OCI-LY1 (cell line): ENCODE measurements around the gene CCDC97.

Experiments
- H2AFZ ChIP-seq: fragments of 200-600 bp; sonication (generic), shearing (Covaris generic); 2 replicates; pipeline ENCODE4 v1.6.0; 2014; ENCODE audit warnings: antibody characterized with exemption, mild to moderate bottlenecking, low read length
- H3F3A ChIP-seq: fragments of 200-600 bp; sonication (generic), shearing (Covaris generic); 2 replicates; pipeline ENCODE4 v1.6.0; 2014; ENCODE audit warnings: mild to moderate bottlenecking, antibody characterized with exemption, low read length, moderate library complexity; ENCODE audit not compliant: insufficient read depth
- H3K27ac ChIP-seq: fragments of 200-600 bp; sonication (generic); 2 replicates; pipeline ENCODE4 v1.5.1; 2014; ENCODE audit warnings: low read length, mixed run types, mild to moderate bottlenecking, low read depth; ENCODE audit not compliant: poor library complexity, severe bottlenecking
- H3K27me3 ChIP-seq: fragments of 200-600 bp; sonication (generic); 2 replicates; pipeline ENCODE4 v1.6.0; 2014; ENCODE audit warnings: antibody characterized with exemption, mild to moderate bottlenecking, low read length, moderate library complexity; ENCODE audit not compliant: insufficient read depth
- H3K36me3 ChIP-seq: fragments of 200-600 bp; sonication (generic); 2 replicates; pipeline ENCODE4 v1.6.1; 2014; ENCODE audit warnings: mild to moderate bottlenecking, antibody characterized with exemption, low read length, moderate library complexity, mixed read lengths; ENCODE audit not compliant: insufficient read depth
- H3K4me1 ChIP-seq: fragments of 200-600 bp; sonication (generic); 2 replicates; pipeline ENCODE4 v1.5.1; 2014; ENCODE audit warnings: mild to moderate bottlenecking, low read length, moderate library complexity; ENCODE audit not compliant: insufficient read depth, severe bottlenecking
- H3K4me2 ChIP-seq: fragments of 200-600 bp; sonication (generic), shearing (Covaris generic); 2 replicates; pipeline ENCODE4 v1.6.1; 2014; ENCODE audit warnings: low read length
- H3K4me3 ChIP-seq: fragments of 200-600 bp; sonication (generic); 2 replicates; pipeline ENCODE4 v1.5.1; 2014; ENCODE audit warnings: low read length, low read depth, mild to moderate bottlenecking, mixed read lengths; ENCODE audit not compliant: poor library complexity, severe bottlenecking
- H3K79me2 ChIP-seq: fragments of 200-600 bp; shearing (Covaris generic); 2 replicates; pipeline ENCODE4 v1.6.1; 2016; ENCODE audit warnings: mixed run types, low read length, mixed read lengths; ENCODE audit not compliant: insufficient read depth
- H3K9ac ChIP-seq: fragments of 200-600 bp; sonication (generic), shearing (Covaris generic); 2 replicates; pipeline ENCODE4 v1.6.1; 2014; ENCODE audit warnings: mild to moderate bottlenecking, low read length, mixed read lengths
- H3K9me2 ChIP-seq: fragments of 200-600 bp; sonication (generic), shearing (Covaris generic); 2 replicates; pipeline ENCODE4 v1.6.1; 2014; ENCODE audit warnings: low read depth, mild to moderate bottlenecking, low read length, mixed read lengths
- H3K9me3 ChIP-seq: fragments of 200-600 bp; shearing (Covaris generic); 2 replicates; pipeline ENCODE4 v1.6.1; 2014; ENCODE audit warnings: low read length, mixed read lengths
- H4K20me1 ChIP-seq: fragments of 200-600 bp; sonication (generic), shearing (Covaris generic); 2 replicates; pipeline ENCODE4 v1.6.0; 2016; ENCODE audit warnings: mild to moderate bottlenecking, low read length; ENCODE audit not compliant: insufficient read depth
- EZH2 ChIP-seq: fragments of 200-600 bp; sonication (generic), shearing (Covaris generic); IDR thresholded peaks from 2 replicates; pipeline ENCODE4 v1.8.0; 2017; ENCODE audit warnings: borderline replicate concordance, mixed run types, mild to moderate bottlenecking, antibody characterized with exemption, low read length, moderate library complexity, mixed read lengths
- TF ChIP-seq, protein P1 (sequence below): fragments of 200-600 bp; sonication (generic), shearing (Covaris generic); IDR thresholded peaks from 2 replicates; pipeline ENCODE4 v1.5.1; 2017; ENCODE audit warnings: mild to moderate bottlenecking, antibody characterized with exemption, low read length, moderate library complexity, mixed read lengths

The CCDC97 gene

DNA sequence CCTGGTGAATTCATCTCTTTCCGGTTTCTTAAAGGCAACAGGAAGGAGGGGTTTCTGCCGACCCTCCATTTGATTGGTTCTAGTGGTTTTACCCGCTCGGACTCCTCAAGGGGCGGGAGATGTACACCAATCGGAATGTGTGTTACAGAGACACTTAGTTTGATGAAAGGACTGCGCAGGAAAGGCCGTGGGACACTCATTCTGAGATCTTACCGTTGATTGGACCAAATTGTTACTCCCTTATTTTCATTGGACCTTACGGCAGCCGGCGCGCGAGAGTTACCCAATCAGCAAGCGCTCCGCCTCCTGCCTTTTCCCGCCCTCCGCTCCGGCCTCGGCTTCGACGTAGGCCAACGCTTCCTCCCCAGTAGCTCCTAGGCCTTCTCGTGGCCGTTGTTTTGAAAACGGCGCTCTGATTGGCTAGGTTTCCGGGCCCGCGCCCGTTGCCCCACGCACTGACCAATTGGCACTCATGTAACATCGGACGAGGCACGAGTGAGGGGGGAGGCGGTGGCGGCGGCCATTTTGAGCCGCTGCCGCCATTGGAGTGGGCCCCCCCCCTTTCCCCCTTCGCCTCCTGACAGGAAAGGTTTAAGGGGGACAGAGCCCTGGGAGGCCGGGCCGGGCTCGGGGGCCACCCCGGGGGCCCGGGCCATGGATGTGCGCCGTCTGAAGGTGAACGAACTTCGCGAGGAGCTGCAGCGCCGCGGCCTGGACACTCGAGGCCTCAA lies 46.0 kb upstream of the CCDC97 start, which contains the start of gene HNRNPUL1:
Gene HNRNPUL1, plus strand, starts transcription at position 523 of the 731 bp plus-strand sequence. Its CDS starts 132 bp downstream, at position 655.
- H3K79me2 ChIP-seq = peaks cover 40% of the 10 kb centered on the region

DNA sequence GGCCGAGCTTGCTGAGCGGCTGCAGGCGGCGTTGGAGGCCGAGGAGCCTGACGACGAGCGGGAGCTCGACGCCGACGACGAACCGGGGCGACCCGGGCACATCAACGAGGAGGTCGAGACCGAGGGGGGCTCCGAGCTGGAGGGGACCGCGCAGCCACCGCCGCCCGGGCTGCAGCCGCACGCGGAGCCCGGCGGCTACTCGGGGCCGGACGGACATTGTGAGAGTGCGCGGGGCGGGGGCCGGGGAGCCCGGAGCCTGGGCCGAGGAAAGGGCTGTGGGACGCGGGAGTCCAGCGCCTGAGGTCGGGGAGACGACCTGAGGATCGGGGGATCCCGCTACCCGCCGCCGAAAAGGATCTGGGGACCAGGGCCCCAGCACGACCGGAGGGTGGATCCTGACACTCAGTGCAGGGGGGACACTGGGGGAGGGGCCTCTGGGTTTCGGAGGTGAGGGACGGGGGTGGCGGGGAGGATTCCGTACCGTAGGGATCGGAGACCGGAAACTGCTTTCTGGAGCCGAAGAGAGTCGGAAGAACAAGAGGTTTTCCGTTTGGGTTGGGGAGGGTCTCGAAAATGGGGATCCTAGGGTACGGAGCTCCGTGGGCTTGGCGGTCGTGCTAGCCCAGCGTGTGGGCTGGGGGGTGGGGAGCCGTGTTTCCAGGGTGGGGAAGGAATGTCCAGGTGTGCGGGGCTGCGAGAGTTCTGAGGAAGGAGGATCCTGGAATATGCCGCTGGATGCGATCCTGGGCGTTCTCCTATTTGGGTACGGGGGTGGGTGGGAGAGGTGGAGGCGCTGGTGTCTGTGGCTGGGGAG lies 45.2 kb upstream of the CCDC97 start:
- Histone ChIP-seq H3K9me2 (no peaks in the 10 kb centered on the region), H3K36me3 (peaks cover 38% of the 10 kb centered on the region), H4K20me1 (no peaks in the 10 kb centered on the region), H3K9ac (peak overlapping the region; percentile 98), H3K27ac (peak overlapping the region; percentile 83), H3F3A (no peaks in the 10 kb centered on the region), H3K27me3 (no peaks in the 10 kb centered on the region), H3K79me2 (peaks cover 40% of the 10 kb centered on the region), H3K4me2 (peak overlapping the region; percentile 88), H3K4me3 (peak overlapping the region; percentile 80), H3K9me3 (no peaks in the 10 kb centered on the region), H2AFZ (no peak overlapping the region), H3K4me1 (peaks cover 20% of the 10 kb centered on the region)
- TF ChIP-seq, protein P1, sequence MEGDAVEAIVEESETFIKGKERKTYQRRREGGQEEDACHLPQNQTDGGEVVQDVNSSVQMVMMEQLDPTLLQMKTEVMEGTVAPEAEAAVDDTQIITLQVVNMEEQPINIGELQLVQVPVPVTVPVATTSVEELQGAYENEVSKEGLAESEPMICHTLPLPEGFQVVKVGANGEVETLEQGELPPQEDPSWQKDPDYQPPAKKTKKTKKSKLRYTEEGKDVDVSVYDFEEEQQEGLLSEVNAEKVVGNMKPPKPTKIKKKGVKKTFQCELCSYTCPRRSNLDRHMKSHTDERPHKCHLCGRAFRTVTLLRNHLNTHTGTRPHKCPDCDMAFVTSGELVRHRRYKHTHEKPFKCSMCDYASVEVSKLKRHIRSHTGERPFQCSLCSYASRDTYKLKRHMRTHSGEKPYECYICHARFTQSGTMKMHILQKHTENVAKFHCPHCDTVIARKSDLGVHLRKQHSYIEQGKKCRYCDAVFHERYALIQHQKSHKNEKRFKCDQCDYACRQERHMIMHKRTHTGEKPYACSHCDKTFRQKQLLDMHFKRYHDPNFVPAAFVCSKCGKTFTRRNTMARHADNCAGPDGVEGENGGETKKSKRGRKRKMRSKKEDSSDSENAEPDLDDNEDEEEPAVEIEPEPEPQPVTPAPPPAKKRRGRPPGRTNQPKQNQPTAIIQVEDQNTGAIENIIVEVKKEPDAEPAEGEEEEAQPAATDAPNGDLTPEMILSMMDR = no peak
- no peak for TF ChIP-seq EZH2

More for the DNA sequence above, 46.0 kb upstream of the CCDC97 start, which contains the start of gene HNRNPUL1:
- Histone ChIP-seq H3K9me3 (no peaks in the 10 kb centered on the region), H3K4me1 (peaks cover 20% of the 10 kb centered on the region), H4K20me1 (no peaks in the 10 kb centered on the region), H3F3A (no peaks in the 10 kb centered on the region), H3K36me3 (peaks cover 30% of the 10 kb centered on the region), H3K9me2 (no peaks in the 10 kb centered on the region), H3K27ac (peak within 1 kb of the TSS; percentile 93), H3K4me2 (peak within 1 kb of the TSS; percentile 94), H3K27me3 (no peaks in the 10 kb centered on the region), H3K4me3 (peak within 1 kb of the TSS; percentile 92), H2AFZ (no peak within 1 kb of the TSS), H3K9ac (peak within 1 kb of the TSS; percentile 99)
- TF ChIP-seq, protein P1 = peak; percentile 49
- TF ChIP-seq EZH2 = no peak

DNA sequence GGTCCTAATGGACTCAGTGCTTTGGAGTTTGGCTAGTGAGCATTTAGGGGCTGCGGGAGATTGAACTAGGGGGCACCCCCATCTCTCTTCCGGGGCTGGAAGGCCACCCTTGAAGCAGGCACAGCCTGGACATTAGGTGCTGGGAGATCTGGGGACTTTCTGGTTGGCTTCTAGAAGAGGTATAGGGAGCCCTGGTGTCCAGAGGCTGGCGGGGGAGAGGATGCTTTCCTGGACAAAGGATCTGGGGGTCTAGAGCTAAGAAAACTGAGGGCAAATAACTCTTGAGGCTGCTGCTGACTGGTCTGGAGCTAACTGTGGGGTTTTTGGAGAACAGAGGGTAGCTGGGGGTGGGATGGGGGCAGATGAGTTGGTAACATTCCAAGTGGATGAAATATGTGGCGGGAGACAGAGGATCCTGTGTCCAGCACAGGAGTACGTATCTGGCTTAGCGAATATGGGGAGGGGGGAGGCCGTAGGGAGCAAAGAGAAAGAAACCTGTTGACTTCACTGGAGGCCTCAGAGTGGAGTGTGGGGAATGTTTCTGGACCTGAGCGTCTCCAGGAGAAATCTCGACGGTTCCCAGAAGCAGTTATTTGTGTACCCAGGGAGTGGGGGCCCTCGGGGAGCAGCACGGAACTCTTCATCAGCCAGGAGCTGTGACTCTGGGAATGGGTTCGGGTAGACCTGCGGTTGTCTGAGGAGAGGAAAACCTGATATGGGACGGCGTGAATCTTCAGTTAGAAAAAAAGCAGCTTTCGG lies 44.4 kb upstream of the CCDC97 start:
- Histone ChIP-seq H3K27me3 (no peaks in the 10 kb centered on the region), H3K27ac (peak overlapping the region; percentile 83), H3K36me3 (peaks cover 46% of the 10 kb centered on the region), H3K4me2 (peak overlapping the region; percentile 88), H3K9me3 (no peaks in the 10 kb centered on the region), H2AFZ (no peak overlapping the region), H3F3A (no peaks in the 10 kb centered on the region), H3K9me2 (no peaks in the 10 kb centered on the region), H4K20me1 (no peaks in the 10 kb centered on the region), H3K9ac (peak overlapping the region; percentile 98), H3K79me2 (peaks cover 40% of the 10 kb centered on the region), H3K4me3 (peak overlapping the region; percentile 80), H3K4me1 (peaks cover 20% of the 10 kb centered on the region)
- TF ChIP-seq EZH2 = no peak
- TF ChIP-seq, protein P1 = no peak
